SJSA1 (cell line): ENCODE results near the gene BRSK1. TPM values are rescaled to one million over a fixed set of nuclear protein-coding genes. Genes with fewer than 3 reads are reported as not detected.

Experiments
- DNase-seq, 2 experiments: peaks; one replicate each; pipeline ENCODE4 v3.0.0-alpha.2; 2015 to 2020; ENCODE audit warnings: low spot score in 2 of 2, low read depth in 1 of 2
- H3K27ac ChIP-seq: fragments of 250-450 bp; sonication (Bioruptor Pico); 2 replicates; pipeline ENCODE4 v1.5.1; 2020; ENCODE audit warnings: mild to moderate bottlenecking, moderate library complexity
- H3K27me3 ChIP-seq: fragments of 250-450 bp; sonication (Bioruptor Pico); replicated peaks from 2 replicates; pipeline ENCODE4 v1.5.1; 2020; ENCODE audit warnings: mild to moderate bottlenecking, moderate library complexity
- H3K36me3 ChIP-seq: fragments of 250-450 bp; sonication (Bioruptor Pico); 2 replicates; pipeline ENCODE4 v1.5.1; 2020; ENCODE audit warnings: mild to moderate bottlenecking
- H3K4me1 ChIP-seq: fragments of 250-450 bp; sonication (Bioruptor Pico); replicated peaks from 2 replicates; pipeline ENCODE4 v1.6.1; 2021; ENCODE audit warnings: mild to moderate bottlenecking
- H3K4me3 ChIP-seq: fragments of 250-450 bp; sonication (Bioruptor Pico); 2 replicates; pipeline ENCODE4 v1.5.1; 2020; ENCODE audit warnings: mild to moderate bottlenecking
- H3K9me3 ChIP-seq: fragments of 250-450 bp; sonication (Bioruptor Pico); replicated peaks from 2 replicates; pipeline ENCODE4 v1.5.1; 2020; ENCODE audit warnings: mild to moderate bottlenecking
- total RNA-seq: library from RNA; depleted of rRNA; stranded (reverse); fragments of >200 nt; shearing (Covaris generic); gene quantifications from 2 replicates; pipeline ENCODE4 v1.2.3, GENCODE V29; 2014; rRNA removed

BRSK1 gene
- total RNA-seq, 1 experiment from 2014 or later, result 8.5 TPM

- DNase-seq, result no peak
- Histone ChIP-seq H3K4me3 (no peak overlapping the region), H3K27ac (no peak overlapping the region), H3K9me3 (0 out of 2 replicates have a peak, but pooled peaks cover 3% of the 10 kb centered on the region), H3K4me1 (peaks cover 5% of the 10 kb centered on the region; the same call in 1 of the 2 replicates), H3K27me3 (peaks cover 30% of the 10 kb centered on the region), H3K36me3 (no peaks in the 10 kb centered on the region)
These were observed 75.4 kb downstream of the BRSK1 start for GRCh38 chr19:55358943-55359908.

GRCh38 chr19:55360902-55361301 lies 77.1 kb downstream of the BRSK1 start:
- Histone ChIP-seq H3K36me3 (peaks cover 14% of the 10 kb centered on the region), H3K27ac (no peak overlapping the region), H3K4me3 (no peak overlapping the region), H3K4me1 (peaks cover 14% of the 10 kb centered on the region; the same call in 1 of the 2 replicates), H3K27me3 (peaks cover 18% of the 10 kb centered on the region), H3K9me3 (no peaks in the 10 kb centered on the region)
- no peak for DNase-seq

Other genes starting within 250 kb of the BRSK1 start
- not detected in 2 replicates for gene GP6, start 245.7 kb upstream of the BRSK1 start, total RNA-seq
- gene RDH13, start 220.8 kb upstream of the BRSK1 start, total RNA-seq, result 3.7 and 7.1 TPM in 2 replicates
- gene EPS8L1, start 208.1 kb upstream of the BRSK1 start, total RNA-seq, result 3.5 and 11.8 TPM in 2 replicates
- 72.7 and 82.4 TPM in 2 replicates for gene PPP1R12C, start 166.4 kb upstream of the BRSK1 start, total RNA-seq
- gene TNNT1, start 134.8 kb upstream of the BRSK1 start, total RNA-seq, result 0.34 and 3.4 TPM in 2 replicates
- not detected in 2 replicates for gene TNNI3, start 126.3 kb upstream of the BRSK1 start, total RNA-seq
- 0.18 and 3.2 TPM in 2 replicates for gene DNAAF3, start 117.4 kb upstream of the BRSK1 start, total RNA-seq
- not detected in 2 replicates for gene SYT5, start 103.7 kb upstream of the BRSK1 start, total RNA-seq
- gene PTPRH, start 74.5 kb upstream of the BRSK1 start, total RNA-seq, result 1.4 and 2.0 TPM in 2 replicates
- 0.94 and 1.8 TPM in 2 replicates for gene TMEM86B, start 55.2 kb upstream of the BRSK1 start, total RNA-seq
- 33.6 and 48.0 TPM in 2 replicates for gene PPP6R1, start 25.0 kb upstream of the BRSK1 start, total RNA-seq
- gene HSPBP1, start 3.9 kb upstream of the BRSK1 start, total RNA-seq, result 43.5 and 51.4 TPM in 2 replicates
- not detected in 2 replicates for gene TMEM150B, start 41.3 kb downstream of the BRSK1 start, total RNA-seq
- 4.0 and 6.8 TPM in 2 replicates for gene KMT5C, start 55.9 kb downstream of the BRSK1 start, total RNA-seq
- 0.11 TPM in 1 of 2 replicates, not detected in the other for gene COX6B2, start 70.7 kb downstream of the BRSK1 start, total RNA-seq
- gene GARIN5B, start 79.3 kb downstream of the BRSK1 start, total RNA-seq, result 0.03 TPM in 1 of 2 replicates, not detected in the other
- gene IL11, start 86.5 kb downstream of the BRSK1 start, total RNA-seq, result 116 and 141 TPM in 2 replicates
- not detected in 2 replicates for gene TMEM190, start 92.8 kb downstream of the BRSK1 start, total RNA-seq
- gene TMEM238, start 100.3 kb downstream of the BRSK1 start, total RNA-seq, result not detected in 2 replicates
- 243 and 543 TPM in 2 replicates for gene RPL28, start 101.9 kb downstream of the BRSK1 start, total RNA-seq
- gene UBE2S, start 123.8 kb downstream of the BRSK1 start, total RNA-seq, result 509 and 518 TPM in 2 replicates
- not detected in 2 replicates for gene SHISA7, start 159.3 kb downstream of the BRSK1 start, total RNA-seq
- 71.7 and 97.3 TPM in 2 replicates for gene ISOC2, start 177.6 kb downstream of the BRSK1 start, total RNA-seq
- gene C19orf85, start 180.8 kb downstream of the BRSK1 start, total RNA-seq, result not detected in 2 replicates
- 1.1 and 4.1 TPM in 2 replicates for gene ZNF628, start 192.6 kb downstream of the BRSK1 start, total RNA-seq
- gene NAT14, start 201.2 kb downstream of the BRSK1 start, total RNA-seq, result 10.9 and 12.1 TPM in 2 replicates
- not detected in 2 replicates for gene SSC5D, start 204.4 kb downstream of the BRSK1 start, total RNA-seq